Body of pancreas (tissue), 4 donors: ENCODE results near the gene CMIP.

ENCODE experiments used
- CTCF ChIP-seq, 7 experiments: fragments of 450-650 bp in 4 of 7; fragments of 200-600 bp in 3 of 7; sonication (generic) in 3 of 7; IDR thresholded peaks; one replicate each; pipeline ENCODE4 v1.5.1; 2016 to 2019; ENCODE audit warnings: antibody characterized with exemption in 7 of 7
- POLR2A ChIP-seq, 3 donors: fragments of 450-650 bp; IDR thresholded peaks; one replicate each; pipeline ENCODE4 v1.6.1; 2016; ENCODE audit warnings: antibody characterized with exemption in 3 of 3, mild to moderate bottlenecking in 2 of 3

- no peak for TF ChIP-seq CTCF (IDR thresholded peaks at IDR 0.05)
- no peak for TF ChIP-seq POLR2A (IDR thresholded peaks at IDR 0.05)
Observed at GRCh38 chr16:81550432-81550808, 105.8 kb downstream of the CMIP start.
